D721Med (cell line): ENCODE data around the gene TAX1BP1.

Experiments used
- DNase-seq: peaks from one replicate; pipeline ENCODE4 v3.0.0; 2011; ENCODE audit warnings: low spot score; ENCODE audit not compliant: insufficient read length
- FAIRE-seq: peaks from 2 replicates; lab custom pipeline; 2011; peaks lifted over from hg19 to GRCh38; lab: Jason Lieb, UNC
- CTCF ChIP-seq: IDR thresholded peaks from 2 replicates; pipeline ENCODE4 v1.5.1; 2012; ENCODE audit warnings: mild to moderate bottlenecking, control low read depth; ENCODE audit not compliant: insufficient read depth; ENCODE audit errors: missing control alignments

TAX1BP1 gene

GRCh38 chr7:27714831-27715444 lies 25.0 kb upstream of the TAX1BP1 start:
- DNase-seq (no peak), FAIRE-seq (no peak)
- no peak for TF ChIP-seq CTCF

DNA sequence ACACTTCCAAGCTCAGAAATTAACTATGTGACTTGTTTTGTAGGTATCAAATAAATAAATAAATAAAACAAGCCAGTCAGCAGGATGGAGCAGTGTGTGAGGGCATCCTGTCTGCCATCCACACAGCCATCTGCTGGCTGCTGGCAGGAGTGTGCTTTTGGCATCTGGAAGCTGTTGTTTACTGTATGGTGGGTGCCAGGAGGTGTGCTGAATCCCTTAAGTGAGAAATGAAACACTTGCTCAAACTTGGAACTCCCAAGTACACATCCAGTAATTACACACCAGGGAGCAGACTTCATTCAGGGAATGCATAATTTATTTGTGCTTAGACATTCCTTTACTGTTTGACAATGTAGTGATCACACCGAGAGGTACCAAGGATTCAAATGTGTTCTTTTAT lies 16.9 kb upstream of the TAX1BP1 start:
- TF ChIP-seq CTCF, result peak; percentile 28
- DNase-seq (no peak), FAIRE-seq (no peak)

GRCh38 chr7:27727058-27727457 lies 12.9 kb upstream of the TAX1BP1 start:
- TF ChIP-seq CTCF, result no peak
- DNase-seq (no peak), FAIRE-seq (no peak)

- no peak for TF ChIP-seq CTCF
- DNase-seq, result no peak
- no peak for FAIRE-seq
These were observed 9.8 kb upstream of the TAX1BP1 start for GRCh38 chr7:27730112-27730511.

GRCh38 chr7:27734583-27734982 lies 5.4 kb upstream of the TAX1BP1 start:
- DNase-seq, result no peak
- no peak for FAIRE-seq
- no peak for TF ChIP-seq CTCF

- no peak for TF ChIP-seq CTCF
- FAIRE-seq (no peak), DNase-seq (no peak)
These were observed 4.8 kb upstream of the TAX1BP1 start for GRCh38 chr7:27735165-27735564.

GRCh38 chr7:27735831-27736230 lies 4.1 kb upstream of the TAX1BP1 start:
- FAIRE-seq, result no peak
- no peak for DNase-seq
- TF ChIP-seq CTCF, result no peak
